Activated CD4-positive, alpha-beta memory T cell treated with anti-CD3 and anti-CD28 coated beads for 36 hours (primary cell): ENCODE measurements around the gene TDRD1. TPM values are rescaled to one million over a fixed set of nuclear protein-coding genes. Genes with fewer than 3 reads are reported as not detected.

Source experiments
- CTCF ChIA-PET: fragments of 350-600 bp; sonication (Branson Sonifier 250); formaldehyde crosslinking; loops from one replicate; lab custom pipeline; 2021; ENCODE audit warnings: antibody characterized with exemption, inconsistent platforms; lab: Charles Lee
- POLR2A ChIA-PET: fragments of 350-600 bp; sonication (Branson Sonifier 250); formaldehyde crosslinking; loops from one replicate; lab custom pipeline; 2021; ENCODE audit warnings: antibody characterized with exemption; lab: Charles Lee
- DNase-seq: peaks from one replicate; pipeline ENCODE4 v3.0.0-alpha.2; 2020
- H3K27ac Mint-ChIP-seq: one replicate; pipeline ENCODE4 v1.8.0; 2021; ENCODE audit warnings: mixed read lengths
- H3K27me3 Mint-ChIP-seq: one replicate; pipeline ENCODE4 v1.8.0; 2021; ENCODE audit warnings: mixed read lengths
- H3K36me3 Mint-ChIP-seq: one replicate; pipeline ENCODE4 v1.8.0; 2021; ENCODE audit warnings: mixed read lengths
- H3K4me1 Mint-ChIP-seq: one replicate; pipeline ENCODE4 v1.8.0; 2021; ENCODE audit warnings: low read depth, mixed read lengths
- H3K4me3 Mint-ChIP-seq: one replicate; pipeline ENCODE4 v1.8.0; 2021; ENCODE audit warnings: mild to moderate bottlenecking, mixed read lengths
- H3K9me3 Mint-ChIP-seq: one replicate; pipeline ENCODE4 v1.8.0; 2021; ENCODE audit warnings: mixed read lengths
- intact Hi-C: fragments of 100-400 bp; cut with micrococcal nuclease; formaldehyde crosslinking; loops from one replicate; pipeline ENCODE4 v1.15.1; 2023
- total RNA-seq, 2 experiments: library from RNA; stranded (reverse); gene quantifications; one replicate each; pipeline ENCODE4 v1.2.3, GENCODE V29; 2021

TDRD1 gene
- total RNA-seq, 2 experiments from 2014 or later = 0.76 to 0.90 TPM

GRCh38 chr10:114166043-114166442 lies 13.1 kb upstream of the TDRD1 start:
- peaks cover 7% of the 10 kb centered on the region for H3K9me3 Mint-ChIP-seq
- peaks cover 28% of the 10 kb centered on the region for H3K36me3 Mint-ChIP-seq
- intact Hi-C loops = no loop called here
- ChIA-PET POLR2A (no interaction called here), CTCF (no interaction called here)
- no peak for DNase-seq
- peaks cover 52% of the 10 kb centered on the region for H3K4me1 Mint-ChIP-seq
- no peak overlapping the region for H3K4me3 Mint-ChIP-seq
- H3K27me3 Mint-ChIP-seq = no peaks in the 10 kb centered on the region
- H3K27ac Mint-ChIP-seq = no peak overlapping the region

- ChIA-PET POLR2A (no interaction called here), CTCF (no interaction called here)
- peaks cover 7% of the 10 kb centered on the region for H3K9me3 Mint-ChIP-seq
- no peak for DNase-seq
- no peak overlapping the region for H3K4me3 Mint-ChIP-seq
- H3K27ac Mint-ChIP-seq = no peak overlapping the region
- peaks cover 28% of the 10 kb centered on the region for H3K36me3 Mint-ChIP-seq
- H3K27me3 Mint-ChIP-seq = no peaks in the 10 kb centered on the region
- H3K4me1 Mint-ChIP-seq = peaks cover 49% of the 10 kb centered on the region
- intact Hi-C loops = no loop called here
These were observed 12.7 kb upstream of the TDRD1 start for GRCh38 chr10:114166494-114166893.

DNA sequence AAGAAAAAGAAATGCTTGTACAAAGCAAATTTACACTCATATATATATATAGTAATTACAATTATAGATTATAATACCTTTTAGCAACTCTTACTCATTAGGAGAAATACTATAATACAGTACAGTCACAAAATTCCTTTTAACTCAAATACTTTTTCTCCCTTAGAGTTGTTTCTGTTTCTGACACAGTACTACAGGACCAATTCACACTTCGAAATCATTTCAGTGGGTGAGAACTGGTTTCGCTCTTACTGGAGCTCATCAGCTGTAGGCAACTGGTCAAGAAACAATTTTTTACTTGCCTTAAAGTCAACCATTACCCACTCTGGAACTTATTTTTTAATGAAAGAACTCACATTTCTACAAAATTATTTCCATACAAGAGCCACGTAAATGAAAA lies 11.2 kb upstream of the TDRD1 start:
- Mint-ChIP-seq H3K4me3 (no peak overlapping the region), H3K27ac (no peak overlapping the region), H3K36me3 (peaks cover 21% of the 10 kb centered on the region), H3K27me3 (no peaks in the 10 kb centered on the region), H3K9me3 (peaks cover 7% of the 10 kb centered on the region), H3K4me1 (peaks cover 54% of the 10 kb centered on the region)
- ChIA-PET CTCF (no interaction called here), POLR2A (interaction anchor here (0.6 kb wide), 1 partner anchor 206 kb away, joined by 3 read pairs; no protein-coding TSS in a partner anchor)
- intact Hi-C loops = no loop called here
- no peak for DNase-seq

DNA sequence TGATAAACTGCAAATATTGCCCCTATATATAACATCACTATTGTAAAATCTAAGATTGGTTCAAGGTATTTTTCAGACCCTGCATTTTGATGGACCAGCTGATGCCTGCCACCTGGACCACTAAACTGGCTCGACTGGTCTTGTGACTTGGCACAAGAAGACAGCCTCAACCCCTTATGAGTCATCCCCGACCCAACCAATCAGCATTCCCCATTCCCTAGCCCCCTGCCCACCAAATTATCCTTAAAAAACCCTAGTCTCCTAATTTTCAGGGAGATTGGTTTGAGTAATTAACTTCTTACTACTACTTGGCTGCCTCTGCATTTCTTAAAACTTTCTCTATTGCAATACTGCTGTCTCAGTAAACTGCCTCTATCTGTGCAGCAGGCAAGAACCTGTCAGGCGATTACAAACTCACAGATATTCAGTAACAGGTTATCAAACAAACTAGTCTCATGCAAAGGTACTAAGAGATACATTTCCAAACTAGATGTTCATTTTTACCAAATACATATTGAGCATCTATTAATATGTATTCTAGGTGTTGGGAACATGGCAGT lies 10.6 kb upstream of the TDRD1 start:
- Mint-ChIP-seq H3K9me3 (peaks cover 7% of the 10 kb centered on the region), H3K4me1 (peaks cover 52% of the 10 kb centered on the region), H3K4me3 (no peak overlapping the region), H3K27me3 (no peaks in the 10 kb centered on the region), H3K36me3 (peaks cover 18% of the 10 kb centered on the region), H3K27ac (no peak overlapping the region)
- CTCF ChIA-PET = no interaction called here
- no peak for DNase-seq
- POLR2A ChIA-PET = no interaction called here
- intact Hi-C loops = no loop called here

- peaks cover 43% of the 10 kb centered on the region for H3K4me1 Mint-ChIP-seq
- no peak for DNase-seq
- peaks cover 7% of the 10 kb centered on the region for H3K9me3 Mint-ChIP-seq
- H3K27me3 Mint-ChIP-seq = no peaks in the 10 kb centered on the region
- peaks cover 20% of the 10 kb centered on the region for H3K36me3 Mint-ChIP-seq
- intact Hi-C loops = loop anchor here (2.0 to 10.0 kb wide), 3 partner anchors 317 to 1987 kb away; partner anchors contain the start of genes DCLRE1A, GPAM and NHLRC2
- POLR2A ChIA-PET = no interaction called here
- no peak overlapping the region for H3K27ac Mint-ChIP-seq
- peak overlapping the region; percentile 93 for H3K4me3 Mint-ChIP-seq
- CTCF ChIA-PET = no interaction called here
These were observed 6.9 kb upstream of the TDRD1 start for GRCh38 chr10:114172216-114172615.

GRCh38 chr10:114172776-114173602 lies 6.2 kb upstream of the TDRD1 start:
- POLR2A ChIA-PET = no interaction called here
- CTCF ChIA-PET = interaction anchor here (2.6 kb wide), 1 partner anchor 131 kb away, joined by 13 read pairs; no protein-coding TSS in a partner anchor
- H3K4me1 Mint-ChIP-seq = peaks cover 40% of the 10 kb centered on the region
- no peaks in the 10 kb centered on the region for H3K27me3 Mint-ChIP-seq
- peaks cover 7% of the 10 kb centered on the region for H3K9me3 Mint-ChIP-seq
- H3K36me3 Mint-ChIP-seq = peaks cover 17% of the 10 kb centered on the region
- intact Hi-C loops = loop anchor here (2.0 to 10.0 kb wide), 3 partner anchors 318 to 1988 kb away; partner anchors contain the start of genes DCLRE1A, GPAM and NHLRC2
- DNase-seq = no peak
- H3K27ac Mint-ChIP-seq = peak overlapping the region; percentile 91
- peak overlapping the region; percentile 93 for H3K4me3 Mint-ChIP-seq

DNA sequence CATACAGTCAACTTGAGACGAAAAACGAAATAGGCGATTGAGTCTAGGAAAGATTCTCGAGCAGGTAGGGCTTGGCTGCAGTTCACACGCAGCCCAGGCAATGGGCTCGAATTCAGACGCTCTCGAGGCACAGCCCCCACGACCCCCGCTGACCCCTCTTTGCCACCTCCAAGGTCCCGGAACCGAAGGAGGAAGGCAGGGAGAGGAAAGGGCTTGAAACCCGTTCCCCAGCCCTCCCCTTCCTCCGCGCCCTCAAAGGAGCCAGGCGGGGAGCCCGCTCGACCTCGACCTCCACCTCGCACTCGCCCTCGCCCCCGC lies 5.6 kb upstream of the TDRD1 start:
- Mint-ChIP-seq H3K27ac (peak overlapping the region; percentile 91), H3K27me3 (no peaks in the 10 kb centered on the region), H3K36me3 (peaks cover 13% of the 10 kb centered on the region), H3K9me3 (peaks cover 4% of the 10 kb centered on the region), H3K4me3 (peak overlapping the region; percentile 93), H3K4me1 (peaks cover 35% of the 10 kb centered on the region)
- ChIA-PET POLR2A (interaction anchor here (0.7 to 1.1 kb wide), 2 partner anchors 11 to 493 kb away, joined by 3 to 4 read pairs; no protein-coding TSS in a partner anchor), CTCF (interaction anchor here (1.1 to 2.6 kb wide), 3 partner anchors 62 to 493 kb away, joined by 3 to 13 read pairs (median 3); no protein-coding TSS in a partner anchor)
- DNase-seq = no peak
- intact Hi-C loops = loop anchor here (2.0 to 10.0 kb wide), 3 partner anchors 319 to 1989 kb away; partner anchors contain the start of genes DCLRE1A, GPAM and NHLRC2

DNA sequence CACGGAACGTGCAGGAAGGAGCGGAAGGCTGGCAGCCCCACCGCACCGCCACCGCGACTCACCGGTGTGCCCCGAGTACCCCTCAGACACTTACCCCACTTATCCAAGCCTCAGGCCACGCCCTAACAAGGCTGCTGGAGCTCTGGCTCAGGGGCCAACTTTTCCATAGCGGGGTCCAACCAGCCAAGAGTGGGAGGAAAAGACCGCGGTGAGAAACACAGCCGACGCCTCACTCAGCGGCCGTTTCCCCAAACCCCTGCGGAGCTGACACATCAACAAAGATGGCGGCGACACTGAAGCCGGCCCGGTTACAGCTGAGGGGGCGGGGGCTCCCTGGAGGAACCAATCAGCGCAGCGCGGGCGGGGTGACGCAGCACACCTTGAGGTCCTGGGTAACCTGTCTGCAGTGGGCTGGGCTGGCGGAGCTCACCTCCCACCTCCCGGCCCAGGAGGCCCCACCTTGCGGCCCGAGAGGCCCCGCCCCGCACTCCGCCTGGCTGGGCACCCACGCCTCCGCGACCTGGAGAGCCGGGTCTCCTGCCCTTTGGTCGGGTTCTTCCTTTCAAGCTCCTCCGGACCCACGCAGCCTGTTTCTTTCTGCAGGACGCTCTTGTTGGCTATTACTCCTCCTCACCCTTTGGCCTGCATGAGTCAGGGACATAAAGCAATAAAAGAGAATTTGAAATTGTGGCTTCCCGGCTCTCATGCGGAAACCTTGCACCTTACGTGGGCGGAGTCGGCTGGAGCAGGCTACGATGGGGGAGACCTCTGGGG lies 5.0 kb upstream of the TDRD1 start, which contains the start of gene CCDC186:
CCDC186 (minus strand) TSS at position 283 of the 774 bp plus-strand sequence. CDS start 10,935 bp downstream, outside the sequence.
- peaks cover 9% of the 10 kb centered on the region for H3K36me3 Mint-ChIP-seq
- peak within 1 kb of the TSS; percentile 93 for H3K4me3 Mint-ChIP-seq
- H3K4me1 Mint-ChIP-seq = peaks cover 33% of the 10 kb centered on the region
- CTCF ChIA-PET = interaction anchor here (1.1 to 2.6 kb wide), 3 partner anchors 63 to 493 kb away, joined by 3 to 13 read pairs (median 3); no protein-coding TSS in a partner anchor
- POLR2A ChIA-PET = interaction anchor here (0.6 to 1.3 kb wide), 5 partner anchors 11 to 493 kb away, joined by 3 to 4 read pairs (median 3); partner anchors contain the start of gene DCLRE1A
- H3K27me3 Mint-ChIP-seq = no peaks in the 10 kb centered on the region
- H3K27ac Mint-ChIP-seq = peak within 1 kb of the TSS; percentile 91
- peak; percentile 99 for DNase-seq
- intact Hi-C loops = loop anchor here (1.0 to 10.0 kb wide), 9 partner anchors 130 to 1989 kb away; partner anchors contain the start of genes DCLRE1A, FHIP2A, GPAM and NHLRC2
- no peaks in the 10 kb centered on the region for H3K9me3 Mint-ChIP-seq

DNA sequence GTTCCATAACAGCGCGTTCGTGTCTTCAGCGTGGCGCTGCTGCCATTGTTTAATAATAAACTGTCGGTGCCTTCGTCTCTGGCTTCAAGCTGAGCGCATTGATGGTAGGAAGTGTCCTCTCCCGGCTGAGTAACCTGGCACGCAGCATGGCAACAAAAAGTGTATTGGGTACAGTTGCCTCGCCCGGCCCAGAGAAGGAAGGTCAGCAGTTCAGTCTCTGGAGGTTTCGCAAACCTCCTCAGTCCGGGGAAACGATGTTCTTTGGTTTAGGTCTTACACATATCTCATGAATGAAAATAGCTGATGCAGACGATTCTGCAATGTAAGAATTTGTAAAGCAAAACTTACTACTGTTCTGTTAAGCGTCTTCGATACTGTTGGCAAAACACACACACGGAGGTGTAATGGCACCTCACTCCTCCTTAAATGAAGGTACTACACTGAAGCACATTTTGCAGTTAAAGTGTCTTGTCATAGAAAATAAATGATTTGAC lies 4.4 kb upstream of the TDRD1 start:
- Mint-ChIP-seq H3K27ac (peak overlapping the region; percentile 72), H3K4me3 (peak overlapping the region; percentile 93), H3K9me3 (no peaks in the 10 kb centered on the region), H3K27me3 (no peaks in the 10 kb centered on the region), H3K4me1 (peaks cover 33% of the 10 kb centered on the region), H3K36me3 (peaks cover 7% of the 10 kb centered on the region)
- DNase-seq = no peak
- CTCF ChIA-PET = interaction anchor here (1.1 to 2.6 kb wide), 3 partner anchors 63 to 494 kb away, joined by 3 to 13 read pairs (median 3); no protein-coding TSS in a partner anchor
- POLR2A ChIA-PET = interaction anchor here (0.7 to 1.3 kb wide), 4 partner anchors 321 to 494 kb away, joined by 3 to 4 read pairs (median 3); partner anchors contain the start of gene DCLRE1A
- intact Hi-C loops = loop anchor here (1.0 to 10.0 kb wide), 8 partner anchors 130 to 1990 kb away; partner anchors contain the start of genes FHIP2A and GPAM

DNA sequence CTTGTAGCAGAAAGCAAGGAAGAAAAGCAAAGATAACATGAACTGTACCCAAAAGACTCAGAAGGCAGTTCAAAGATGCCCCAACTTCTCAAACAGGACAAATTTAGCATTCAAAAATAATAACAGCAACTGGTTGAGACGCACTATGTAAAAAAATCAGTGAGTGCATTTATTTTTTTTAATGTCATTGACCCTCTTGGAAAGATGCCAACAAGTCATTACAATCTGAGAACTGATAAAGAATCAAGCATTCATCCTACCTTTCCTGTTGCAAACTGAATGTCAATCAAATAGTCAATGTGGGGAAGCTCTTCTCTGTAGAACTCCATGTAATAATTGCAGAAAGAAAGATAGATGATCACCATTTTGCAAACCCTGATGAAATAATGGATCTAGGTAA lies 3.5 kb upstream of the TDRD1 start:
- DNase-seq = no peak
- no peak overlapping the region for H3K4me3 Mint-ChIP-seq
- H3K27me3 Mint-ChIP-seq = no peaks in the 10 kb centered on the region
- peaks cover 32% of the 10 kb centered on the region for H3K4me1 Mint-ChIP-seq
- H3K27ac Mint-ChIP-seq = no peak overlapping the region
- ChIA-PET POLR2A (interaction anchor here (1.0 kb wide), 1 partner anchor 351 kb away, joined by 3 read pairs; no protein-coding TSS in a partner anchor), CTCF (interaction anchor here (2.6 kb wide), 1 partner anchor 128 kb away, joined by 13 read pairs; no protein-coding TSS in a partner anchor)
- intact Hi-C loops = loop anchor here (2.0 to 10.0 kb wide), 2 partner anchors 365 to 1991 kb away; partner anchors contain the start of gene GPAM
- no peaks in the 10 kb centered on the region for H3K9me3 Mint-ChIP-seq
- H3K36me3 Mint-ChIP-seq = peaks cover 5% of the 10 kb centered on the region

- CTCF ChIA-PET = no interaction called here
- intact Hi-C loops = loop anchor here (10.0 kb wide), 1 partner anchor 1992 kb away; the partner anchor contains the start of gene GPAM
These were observed 2.6 kb upstream of the TDRD1 start for GRCh38 chr10:114176511-114176910.

More at GRCh38 chr10:114176511-114176910, 2.6 kb upstream of the TDRD1 start:
- Mint-ChIP-seq H3K4me3 (no peak overlapping the region), H3K27ac (no peak overlapping the region), H3K27me3 (no peaks in the 10 kb centered on the region), H3K36me3 (peaks cover 3% of the 10 kb centered on the region), H3K4me1 (peaks cover 31% of the 10 kb centered on the region), H3K9me3 (no peaks in the 10 kb centered on the region)
- POLR2A ChIA-PET = no interaction called here
- DNase-seq = no peak
